Measurements from ENCODE around the gene SH2D4B.

DNA sequence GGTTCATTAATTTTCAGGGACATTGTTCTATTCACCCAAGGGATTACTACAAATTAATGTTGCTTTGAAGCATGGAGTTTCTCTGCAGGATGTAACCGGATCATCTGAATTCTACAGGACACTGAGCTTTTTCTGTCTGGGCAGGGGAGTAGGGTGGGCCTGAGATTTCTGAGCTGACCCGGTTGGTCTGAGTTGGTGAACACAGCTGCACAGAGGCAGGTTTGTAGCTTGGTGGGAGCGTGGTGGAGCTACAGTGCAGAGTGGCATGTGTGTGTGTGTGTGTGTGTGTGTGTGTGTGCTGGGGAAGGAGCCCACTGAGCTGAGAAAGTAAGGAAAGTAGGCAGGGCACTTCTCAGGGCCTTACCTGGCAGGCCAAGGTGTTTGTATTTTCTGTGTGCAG lies 62.6 kb downstream of the SH2D4B start:
- TF ChIP-seq, protein P1, sequence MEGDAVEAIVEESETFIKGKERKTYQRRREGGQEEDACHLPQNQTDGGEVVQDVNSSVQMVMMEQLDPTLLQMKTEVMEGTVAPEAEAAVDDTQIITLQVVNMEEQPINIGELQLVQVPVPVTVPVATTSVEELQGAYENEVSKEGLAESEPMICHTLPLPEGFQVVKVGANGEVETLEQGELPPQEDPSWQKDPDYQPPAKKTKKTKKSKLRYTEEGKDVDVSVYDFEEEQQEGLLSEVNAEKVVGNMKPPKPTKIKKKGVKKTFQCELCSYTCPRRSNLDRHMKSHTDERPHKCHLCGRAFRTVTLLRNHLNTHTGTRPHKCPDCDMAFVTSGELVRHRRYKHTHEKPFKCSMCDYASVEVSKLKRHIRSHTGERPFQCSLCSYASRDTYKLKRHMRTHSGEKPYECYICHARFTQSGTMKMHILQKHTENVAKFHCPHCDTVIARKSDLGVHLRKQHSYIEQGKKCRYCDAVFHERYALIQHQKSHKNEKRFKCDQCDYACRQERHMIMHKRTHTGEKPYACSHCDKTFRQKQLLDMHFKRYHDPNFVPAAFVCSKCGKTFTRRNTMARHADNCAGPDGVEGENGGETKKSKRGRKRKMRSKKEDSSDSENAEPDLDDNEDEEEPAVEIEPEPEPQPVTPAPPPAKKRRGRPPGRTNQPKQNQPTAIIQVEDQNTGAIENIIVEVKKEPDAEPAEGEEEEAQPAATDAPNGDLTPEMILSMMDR (IDR thresholded peaks at IDR 0.05) = no peak
- no peak for TF ChIP-seq POLR2A (IDR thresholded peaks at IDR 0.05)
